C1 segment of cervical spinal cord (tissue), 14 donors: ENCODE data around the gene ZFHX3.
A peak's percentile ranks its signal among the peaks of the same experiment; 100 is the strongest.

Source experiments
- DNase-seq, 14 donors: peaks; one replicate each; lab custom pipeline; 2025; lab: John Stamatoyannopoulos, UW

The ZFHX3 gene

DNA sequence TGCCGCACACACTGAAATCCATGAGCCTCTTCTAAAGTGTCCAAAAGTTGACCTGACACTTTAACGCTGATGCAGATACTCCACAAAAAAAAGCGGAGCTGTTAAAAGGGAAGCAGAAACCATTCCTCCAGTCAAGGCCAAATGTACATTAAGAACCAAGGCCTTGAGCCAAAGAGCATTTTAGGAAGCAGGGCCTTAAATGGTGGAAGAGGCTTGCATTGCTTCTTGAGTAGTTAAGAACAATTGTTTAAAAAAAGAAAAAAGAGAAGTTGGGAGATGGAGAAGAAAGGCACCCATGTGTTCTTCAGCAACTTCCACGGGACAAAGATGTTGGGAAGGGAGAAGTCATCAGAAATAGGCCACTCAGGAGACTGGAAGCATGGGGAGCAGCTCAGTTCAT lies 6.3 kb downstream of the ZFHX3 start:
- DNase-seq, result no peak

DNA sequence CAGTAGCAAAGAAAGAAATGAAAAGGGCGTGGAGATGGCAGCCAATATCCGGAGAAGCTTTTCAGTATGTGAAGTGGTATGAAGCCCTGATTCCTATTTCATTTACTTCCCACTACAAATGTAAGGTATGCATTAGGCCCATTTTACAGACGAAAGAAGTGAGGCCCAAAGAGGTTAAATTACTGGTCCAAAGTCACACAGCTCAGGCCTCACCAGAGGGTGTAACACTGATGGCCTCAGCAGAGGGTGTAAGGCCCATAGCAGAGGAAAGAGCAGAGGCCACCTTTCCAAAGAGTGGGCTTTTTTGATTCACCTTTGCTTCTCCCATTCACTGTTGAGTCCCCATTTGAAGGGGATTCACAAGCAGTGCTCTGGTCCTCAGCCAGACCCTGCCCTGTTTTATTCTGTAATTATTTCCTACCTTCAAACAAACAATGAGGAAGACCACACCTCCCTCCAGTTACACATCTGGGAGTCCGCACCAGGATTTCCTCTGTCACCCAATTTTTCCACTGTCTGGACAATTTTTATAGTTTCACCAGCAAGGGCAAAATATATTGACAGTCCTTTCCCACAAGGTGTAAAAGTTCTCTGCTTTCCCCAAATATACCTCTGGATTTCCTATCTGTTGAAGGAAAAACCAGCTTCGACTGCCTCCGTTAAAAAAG lies 7.1 kb downstream of the ZFHX3 start:
- no peak for DNase-seq

DNA sequence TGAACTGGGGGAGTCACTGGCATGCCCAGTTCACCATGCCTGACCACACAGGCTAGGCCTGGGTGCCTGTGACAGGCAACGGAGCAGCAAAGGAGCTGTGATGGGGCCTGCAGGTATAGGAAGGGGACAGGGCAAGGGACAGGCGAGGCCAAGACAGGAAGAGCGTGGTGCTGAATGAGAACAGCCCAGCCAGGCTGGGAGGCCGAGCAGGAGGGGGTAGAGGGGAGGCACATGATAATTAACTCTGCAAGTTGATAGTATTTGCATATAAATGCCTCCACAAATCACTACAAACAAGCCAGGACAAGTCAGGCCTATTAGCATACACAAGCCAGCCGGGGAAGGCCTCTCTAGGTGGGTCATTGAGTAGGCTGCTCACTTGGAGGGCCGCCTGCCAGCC lies 7.8 kb downstream of the ZFHX3 start:
- DNase-seq, result no peak

DNA sequence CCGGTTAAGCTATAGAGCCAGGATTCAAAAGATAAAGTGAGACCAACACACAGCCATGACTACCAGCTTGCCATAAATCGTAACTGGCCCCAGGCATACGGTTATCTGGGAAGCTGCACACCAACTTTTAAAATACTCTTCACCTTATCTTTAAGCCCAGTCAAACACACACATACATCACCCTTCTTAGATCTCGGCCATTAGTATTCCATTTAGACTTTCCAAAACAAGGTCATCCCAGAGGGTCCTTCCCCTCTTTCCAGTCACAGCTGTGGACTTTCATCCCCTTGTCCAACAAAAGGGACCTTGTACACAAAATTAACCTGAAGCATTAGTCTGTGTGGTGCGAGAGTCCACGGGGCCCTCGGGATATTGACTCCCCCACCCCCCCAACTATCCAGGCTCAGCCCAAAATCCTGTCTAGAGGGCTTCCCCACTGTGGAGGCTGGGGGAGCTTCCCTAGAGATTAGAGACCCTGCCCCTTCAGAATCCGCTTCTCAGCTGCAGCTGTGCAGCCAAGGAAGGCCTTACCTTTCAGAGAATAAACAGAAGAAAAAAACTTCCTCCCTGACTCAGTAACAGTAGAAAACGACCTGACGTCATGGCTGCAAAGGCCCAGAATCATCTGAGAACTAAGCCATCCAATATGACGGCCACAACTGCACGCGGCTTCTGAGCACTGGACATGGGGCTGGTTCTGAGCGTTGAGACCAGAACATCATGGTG lies 9.9 kb downstream of the ZFHX3 start:
- no peak for DNase-seq

DNA sequence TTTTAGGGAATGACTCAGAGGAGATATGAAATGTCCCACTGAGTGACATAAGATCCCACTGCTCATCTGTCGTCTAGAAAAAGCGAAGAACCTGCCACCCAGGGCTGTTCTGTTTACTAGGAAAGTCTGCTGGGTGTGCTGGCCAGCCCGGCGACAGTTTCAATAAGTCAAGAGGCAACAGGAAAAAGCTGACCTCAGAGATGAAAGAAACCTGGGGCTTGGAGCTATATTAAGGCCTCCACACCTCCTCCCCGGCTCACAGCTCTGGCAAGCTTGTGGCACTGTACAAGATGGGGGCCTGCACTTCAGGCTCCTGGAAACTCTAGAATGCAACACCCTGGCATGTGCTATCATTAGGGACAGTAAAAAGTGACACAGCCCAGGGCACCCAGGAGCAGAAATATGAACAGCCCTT lies 10.6 kb downstream of the ZFHX3 start:
- DNase-seq, result no peak

DNA sequence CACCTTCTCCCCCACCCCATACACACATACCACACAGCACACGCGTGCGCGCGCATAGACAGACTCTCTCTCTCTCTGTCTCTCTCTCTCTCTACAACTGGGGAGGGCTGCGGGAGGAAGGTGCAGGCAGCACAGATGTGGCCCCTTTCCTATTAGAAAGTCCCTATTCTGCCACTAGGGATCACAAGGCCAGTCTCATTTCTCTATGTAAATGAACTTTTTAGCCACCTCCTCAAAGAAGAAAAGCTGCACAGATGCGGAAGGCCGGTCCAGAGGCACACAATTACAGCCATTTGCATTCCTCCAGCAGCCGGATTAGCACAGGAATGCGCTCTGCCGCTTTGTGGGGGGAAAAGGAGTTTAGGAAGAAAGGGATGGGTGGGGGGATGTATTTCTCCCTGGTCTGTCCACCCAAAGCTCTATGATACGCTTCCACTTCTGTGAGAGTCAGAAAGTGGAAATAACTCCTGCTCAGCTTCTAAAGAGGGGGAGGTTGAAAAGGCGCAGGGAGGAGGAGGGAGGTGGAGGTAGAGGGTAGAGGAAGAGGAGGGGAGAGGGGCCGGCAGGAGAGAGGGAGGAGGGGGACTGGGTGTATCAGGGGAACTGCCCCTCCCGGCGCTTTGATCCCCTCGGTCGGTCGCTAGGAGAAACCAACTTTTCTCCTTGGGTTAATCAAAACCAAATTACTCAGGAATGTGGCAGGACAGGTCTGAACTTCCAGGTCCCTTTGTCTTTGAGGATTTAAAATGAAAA lies 11.7 kb downstream of the ZFHX3 start:
- DNase-seq, result peak in 1 of 14 donors; percentile 16

DNA sequence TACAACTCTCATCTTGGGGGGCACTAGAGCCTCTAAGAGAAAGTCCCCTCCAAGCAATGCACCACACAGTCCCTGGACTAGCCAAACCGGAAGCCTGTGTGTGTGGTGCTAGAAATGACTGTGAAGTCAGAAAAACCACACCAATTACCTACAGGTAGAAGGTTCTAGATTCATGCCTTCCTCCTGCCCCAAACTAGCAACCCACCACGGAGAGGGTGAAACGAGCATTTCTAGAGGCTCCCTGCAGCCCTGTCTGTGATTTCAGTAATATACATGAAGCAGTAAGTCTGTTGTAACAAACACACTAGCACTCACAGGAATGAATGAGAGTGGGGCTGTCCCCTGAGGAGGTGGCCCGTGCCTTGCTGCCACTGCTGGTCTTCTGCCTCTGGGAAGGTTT lies 13.6 kb downstream of the ZFHX3 start:
- DNase-seq, result no peak

DNA sequence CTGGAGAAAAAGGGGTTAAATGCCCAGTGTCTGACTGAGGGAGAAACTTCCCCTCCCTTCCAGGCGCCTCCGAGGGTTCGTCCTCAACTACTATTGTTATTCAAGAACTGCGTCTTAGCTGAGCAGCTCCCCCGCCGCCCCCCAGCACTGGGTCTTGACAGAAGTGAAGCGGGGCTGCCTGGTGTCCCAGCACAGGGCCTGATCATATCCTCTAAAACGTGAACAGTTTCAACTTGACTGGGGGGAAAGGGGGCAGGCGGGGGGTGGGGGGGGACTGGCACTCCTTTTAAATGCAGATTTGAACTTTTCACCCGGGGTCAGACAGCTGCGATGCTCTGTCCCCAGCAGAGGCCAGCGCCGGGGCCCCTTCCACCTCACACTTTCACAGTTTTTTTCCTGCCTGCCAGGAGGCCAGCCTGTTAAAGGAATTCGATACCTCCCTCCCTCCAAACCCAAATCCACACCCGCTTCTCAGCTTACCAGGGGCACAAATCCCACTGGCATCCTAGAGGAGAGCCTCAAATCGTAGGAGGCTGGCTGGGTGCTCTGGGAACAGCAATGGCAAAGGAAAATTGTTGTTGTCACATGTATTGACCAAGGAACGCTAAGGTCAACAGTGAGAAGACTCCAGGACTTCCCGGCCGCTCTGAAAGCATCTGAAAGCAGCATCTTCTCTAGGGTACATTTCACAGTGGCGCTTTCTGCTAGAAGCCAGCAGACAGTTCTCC lies 14.5 kb downstream of the ZFHX3 start:
- peak in 1 of 14 donors; percentile 11 for DNase-seq

DNA sequence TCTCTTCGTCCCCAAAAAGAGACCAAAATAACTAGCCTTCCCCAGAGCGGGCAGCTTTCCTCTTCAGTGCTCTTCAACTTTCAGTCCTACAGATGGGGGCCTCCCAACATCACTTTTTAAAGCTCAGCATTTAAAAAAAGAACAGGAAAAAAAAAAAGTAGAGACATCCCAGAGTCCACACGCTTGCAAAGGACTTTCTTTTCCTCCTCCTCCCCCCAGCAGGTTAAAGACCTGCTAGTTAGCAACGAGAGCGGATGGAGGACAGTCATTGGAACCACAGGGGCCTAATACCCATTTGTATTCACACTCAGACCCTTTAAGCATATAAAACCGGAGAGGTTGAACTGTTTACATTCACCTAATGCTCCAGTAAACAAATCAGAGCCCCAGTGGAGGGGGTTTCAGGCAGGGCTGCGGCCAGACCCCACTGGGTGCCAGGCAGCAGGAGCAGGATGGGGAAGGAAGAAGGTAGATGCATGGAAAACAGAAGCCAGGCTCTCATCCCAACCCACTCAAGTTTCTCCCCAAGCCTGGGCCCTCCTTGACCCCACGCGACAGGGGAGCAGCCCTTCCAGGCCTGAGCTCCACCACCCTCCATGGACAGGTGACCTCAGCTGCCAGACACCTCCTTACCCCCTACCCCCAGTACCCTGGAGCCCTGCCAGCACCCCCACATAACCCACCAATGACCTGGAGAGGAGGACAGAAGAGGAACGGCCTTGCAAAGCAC lies 15.2 kb downstream of the ZFHX3 start:
- DNase-seq, result no peak

DNA sequence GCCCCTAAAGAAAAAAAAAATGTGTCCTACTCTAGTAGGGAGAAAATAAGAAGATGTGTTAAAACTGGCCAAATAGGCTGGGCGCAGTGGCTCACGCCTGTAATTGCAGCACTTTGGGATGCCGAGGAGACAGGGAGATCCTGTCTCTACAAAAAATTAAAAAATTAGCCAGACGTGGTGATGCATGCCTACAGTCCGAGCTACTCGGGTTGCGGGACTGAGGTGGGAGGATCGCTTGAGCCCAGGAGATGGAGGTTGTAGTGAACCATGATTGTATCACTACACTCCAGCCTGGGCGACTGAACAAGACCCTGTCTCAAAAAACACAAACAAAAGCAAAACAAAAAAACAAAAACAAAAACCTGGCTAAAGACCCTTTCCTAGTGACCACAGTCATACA lies 15.9 kb downstream of the ZFHX3 start:
- DNase-seq, result no peak

DNA sequence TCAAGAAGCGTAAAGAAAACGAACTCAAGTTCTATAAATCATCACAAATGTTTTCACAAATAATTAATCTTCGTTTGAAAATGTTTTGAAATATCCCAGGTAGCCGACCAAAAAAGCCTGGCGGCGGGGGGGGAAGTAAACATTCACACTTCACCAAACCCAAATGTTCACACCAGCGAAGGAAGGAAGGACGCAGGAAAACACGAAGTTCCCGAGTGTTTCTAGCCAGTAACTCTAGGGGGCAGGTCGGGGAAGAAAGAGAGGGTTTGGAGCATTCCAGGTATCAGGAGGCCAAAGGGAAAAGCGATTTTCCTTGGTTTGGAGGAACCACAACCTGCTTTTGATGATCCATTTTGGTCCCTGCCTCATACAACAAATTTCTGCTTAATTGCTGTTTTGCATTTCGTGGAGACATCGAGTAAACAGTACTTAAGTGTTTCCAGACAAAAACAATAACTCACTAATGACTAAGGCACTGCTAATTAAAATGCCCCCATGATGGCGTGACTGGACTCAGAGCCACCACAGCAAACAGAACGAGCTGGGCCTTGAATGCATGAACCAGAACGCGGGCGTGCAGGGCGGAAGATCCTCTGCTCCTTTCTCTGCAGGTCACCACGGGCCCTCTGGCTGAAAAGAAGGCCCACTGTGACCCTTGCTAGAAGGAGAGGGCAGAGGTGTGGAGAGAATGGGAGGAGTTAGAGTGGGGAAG lies 16.6 kb downstream of the ZFHX3 start:
- DNase-seq, result no peak

DNA sequence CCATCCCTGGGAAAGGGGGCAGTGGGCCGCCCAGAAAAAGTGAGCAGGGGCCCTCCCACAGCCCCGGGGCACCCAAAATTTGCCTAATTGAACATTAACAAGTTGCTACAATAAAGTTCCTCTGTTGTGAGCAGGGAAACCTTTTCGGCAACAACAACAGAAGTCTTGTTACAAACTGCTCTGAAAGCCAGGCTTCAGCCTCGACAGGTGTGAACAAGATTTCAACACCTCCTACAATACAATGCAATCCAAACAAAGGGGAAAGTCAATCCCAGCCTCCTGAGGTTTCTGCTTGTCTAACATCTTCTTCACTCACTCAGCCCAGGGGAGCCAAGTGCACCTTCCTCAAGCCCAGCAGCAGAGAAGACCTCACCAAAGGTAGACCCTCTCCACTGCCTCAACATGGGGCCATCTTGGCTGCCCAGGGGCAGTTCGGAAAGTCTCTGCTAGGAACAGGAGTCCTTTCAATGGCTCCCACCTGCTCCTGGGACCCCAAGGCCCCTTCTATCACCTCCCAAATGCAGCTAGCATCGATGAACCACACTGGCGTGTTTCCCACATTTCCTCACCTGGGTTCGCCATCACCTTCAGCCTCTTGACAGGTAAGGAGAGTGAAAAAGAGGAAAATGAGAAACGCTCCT lies 19.1 kb downstream of the ZFHX3 start:
- DNase-seq, result no peak

DNA sequence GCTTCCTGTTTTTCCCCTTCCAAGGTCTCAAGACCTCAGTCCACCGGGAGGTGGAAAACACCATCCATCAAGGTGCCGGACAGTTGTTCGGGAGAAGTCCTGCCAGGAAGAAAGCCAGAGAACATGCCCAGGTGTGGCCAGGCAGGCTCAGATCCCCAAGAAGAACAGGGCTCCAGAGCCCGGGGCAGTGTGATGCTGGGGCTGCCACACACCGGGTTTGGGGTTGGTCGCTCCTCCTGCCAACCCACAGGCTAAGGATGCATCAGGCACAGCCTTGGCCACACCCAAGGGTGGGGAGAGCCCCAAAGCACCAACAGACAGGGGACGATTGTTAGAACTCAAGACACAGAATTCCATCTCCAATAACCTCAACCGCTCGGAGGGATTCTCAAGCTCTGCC lies 19.7 kb downstream of the ZFHX3 start:
- DNase-seq, result no peak

DNA sequence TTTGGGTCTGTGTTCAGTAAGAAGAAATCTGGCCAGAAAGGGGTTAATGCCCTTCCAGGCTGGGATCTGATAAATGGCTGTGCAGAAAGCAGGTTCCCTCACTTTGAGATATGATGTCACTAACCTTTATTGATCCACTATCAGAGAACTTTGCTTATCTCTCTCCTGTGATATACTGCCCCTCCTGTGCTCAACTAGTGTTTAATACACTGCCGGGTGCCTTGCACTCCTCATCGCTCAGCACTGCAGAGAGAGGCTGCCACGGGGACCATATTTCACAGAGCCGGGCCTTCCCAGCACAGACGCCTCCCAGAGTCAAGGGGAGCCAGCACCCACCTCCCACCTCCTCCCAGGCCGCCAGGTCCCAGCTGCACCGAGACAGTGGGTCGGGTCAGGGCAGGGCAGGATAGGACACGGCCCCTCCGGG lies 20.2 kb downstream of the ZFHX3 start:
- DNase-seq, result no peak

DNA sequence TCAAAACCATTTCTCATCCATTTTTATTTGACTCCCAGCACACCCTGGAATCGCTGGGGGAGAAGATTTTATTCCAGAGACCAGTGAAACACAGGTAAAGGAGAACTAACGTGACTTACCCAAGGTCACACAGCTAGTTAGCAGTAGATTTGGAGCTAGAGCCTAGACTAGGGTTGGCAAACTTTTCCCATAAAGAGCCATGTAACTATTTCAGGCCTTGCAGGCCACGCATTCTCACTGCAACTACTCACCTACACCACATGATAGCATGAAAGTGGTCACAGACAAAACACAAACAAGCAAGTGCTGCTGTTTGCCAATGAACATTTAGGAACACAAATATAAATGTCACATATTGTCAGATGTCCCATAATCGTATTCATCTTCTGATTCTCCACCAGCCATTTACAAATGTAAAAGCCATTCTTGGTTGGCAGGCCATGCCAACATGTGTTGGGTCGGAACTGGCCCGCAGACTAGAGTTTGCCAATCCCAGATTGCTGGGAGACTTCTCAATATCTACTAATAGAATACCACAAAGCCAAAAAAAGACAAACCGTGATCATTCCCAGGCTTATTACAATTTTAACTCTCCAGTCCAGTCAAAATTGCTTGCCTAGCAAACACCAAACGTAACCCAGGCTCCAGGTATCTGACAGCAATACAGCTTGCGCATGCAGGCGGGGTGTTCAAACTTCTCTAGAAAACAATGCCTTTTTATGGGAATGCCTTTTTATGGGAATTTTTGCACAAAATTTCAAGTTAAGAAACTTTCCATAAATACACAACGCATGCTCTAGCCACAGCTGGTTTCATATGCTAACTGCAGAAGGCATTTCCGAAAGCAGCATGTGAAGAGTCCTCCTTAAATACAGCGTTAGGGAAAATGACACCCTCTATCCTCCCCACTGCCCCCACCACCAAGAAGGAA lies 20.9 kb downstream of the ZFHX3 start:
- no peak for DNase-seq

DNA sequence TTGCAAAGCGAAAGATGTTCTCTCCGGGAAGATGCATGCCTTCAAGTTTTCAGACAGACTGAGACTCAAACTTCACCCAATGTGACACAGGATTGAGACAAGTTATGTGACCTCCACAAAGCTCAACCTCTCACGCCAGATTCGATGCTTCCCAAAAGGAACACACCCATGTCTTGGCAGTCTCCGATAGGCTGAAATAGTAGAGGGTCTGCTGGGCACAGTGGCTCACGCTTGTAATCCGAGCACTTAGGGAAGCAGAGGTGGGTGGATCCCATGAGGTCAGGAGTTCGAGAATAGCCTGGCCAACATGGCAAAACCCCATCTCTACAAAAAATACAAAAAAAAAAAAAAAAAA lies 22.1 kb downstream of the ZFHX3 start:
- no peak for DNase-seq

DNA sequence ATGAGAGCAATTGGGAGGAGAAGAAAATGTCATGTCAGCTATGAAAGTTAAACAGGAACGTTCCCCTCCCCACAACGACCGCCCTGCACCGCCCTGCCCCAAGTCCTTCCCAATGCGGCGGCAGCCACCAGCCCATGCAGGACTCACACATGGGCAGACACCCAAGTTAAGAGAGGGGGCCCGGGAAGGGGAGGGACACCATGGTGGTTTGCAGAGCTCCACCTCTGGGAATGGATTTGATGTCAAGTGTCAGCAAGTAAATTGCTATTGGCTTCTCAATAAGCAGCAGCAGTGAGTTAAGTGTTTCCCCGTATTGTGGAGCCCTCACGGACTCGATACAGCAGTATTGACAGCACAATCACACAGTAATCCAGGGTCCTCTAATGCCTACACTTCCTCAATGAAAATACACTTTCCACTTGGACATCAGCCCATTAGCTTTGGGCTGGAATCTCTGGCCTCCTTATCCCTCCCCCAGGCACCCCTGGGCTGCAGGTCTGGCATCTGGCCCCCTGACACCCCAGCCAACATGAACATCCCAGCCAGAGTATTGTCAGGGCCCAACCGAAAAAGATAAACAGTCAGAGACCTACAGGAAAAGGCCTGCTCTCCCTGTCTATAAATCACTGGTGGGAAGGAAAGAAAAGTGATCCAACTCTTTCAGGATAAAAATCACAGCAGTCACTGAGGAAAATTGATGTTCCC lies 22.6 kb downstream of the ZFHX3 start:
- peak in 1 of 14 donors; percentile 14 for DNase-seq

DNA sequence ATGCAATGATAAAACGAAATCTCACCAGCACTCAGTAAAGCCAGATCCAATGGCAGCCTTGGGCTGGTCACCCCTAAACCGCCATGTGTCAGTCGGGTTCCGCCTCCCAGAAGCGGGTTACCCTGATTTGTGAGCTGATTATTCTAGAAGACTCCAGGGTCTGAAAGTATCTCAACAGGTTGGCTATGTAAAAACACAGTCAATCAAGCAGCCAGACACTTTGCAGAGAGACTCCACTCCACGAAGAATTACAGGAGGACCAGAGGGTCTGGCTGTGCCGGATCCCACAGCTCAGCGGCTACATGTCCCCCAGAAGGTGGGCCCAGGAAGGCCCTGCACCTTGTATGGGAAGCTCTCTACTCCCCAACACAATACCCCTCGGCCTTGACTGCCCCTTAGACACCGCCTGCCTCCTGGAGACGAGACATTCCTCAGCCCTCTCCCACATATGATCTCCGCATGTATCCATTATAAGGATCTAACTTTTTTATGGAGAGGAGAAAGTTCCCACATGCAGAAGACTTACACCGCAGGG lies 23.3 kb downstream of the ZFHX3 start:
- DNase-seq, result no peak
